LNCaP clone FGC (cell line): ENCODE data around the gene MEGF6.

Source experiments
- DNase-seq: peaks from one replicate; pipeline ENCODE4 v3.0.0-alpha.2; 2011; ENCODE audit warnings: low read depth
- H3K4me3 ChIP-seq: 2 replicates; pipeline ENCODE4 v1.5.1; 2011; ENCODE audit warnings: mild to moderate bottlenecking, low read depth, low read length, control low read depth
- CTCF ChIP-seq: IDR thresholded peaks from 2 replicates; pipeline ENCODE4 v1.5.1; 2012; ENCODE audit warnings: mild to moderate bottlenecking; ENCODE audit not compliant: control insufficient read depth, insufficient read depth; ENCODE audit errors: extremely low read depth

Gene MEGF6

GRCh38 chr1:3495776-3496745 lies 115.2 kb downstream of the MEGF6 start:
- no peak for DNase-seq
- no peak overlapping the region for H3K4me3 ChIP-seq
- no peak for TF ChIP-seq CTCF

- DNase-seq: no peak
- TF ChIP-seq CTCF: no peak
- H3K4me3 ChIP-seq: no peak overlapping the region
Measured at GRCh38 chr1:3494321-3495308, 116.7 kb downstream of the MEGF6 start.

- DNase-seq: no peak
- no peak for TF ChIP-seq CTCF
- no peak overlapping the region for H3K4me3 ChIP-seq
Measured at GRCh38 chr1:3492545-3493246, 118.6 kb downstream of the MEGF6 start.

- no peak for DNase-seq
- H3K4me3 ChIP-seq: no peak overlapping the region
- TF ChIP-seq CTCF: peak; percentile 92
Measured at GRCh38 chr1:3491291-3492246, 119.7 kb downstream of the MEGF6 start.

GRCh38 chr1:3490046-3490745 lies 121.1 kb downstream of the MEGF6 start:
- TF ChIP-seq CTCF: no peak
- H3K4me3 ChIP-seq: no peak overlapping the region
- DNase-seq: no peak
